Measurements from ENCODE around the gene ADAMTS14.

GRCh38 chr10:70807556-70807955 lies 135.2 kb downstream of the ADAMTS14 start:
- TF ChIP-seq CTCF (conservative IDR thresholded peaks at IDR 0.05; ENCODE audit: low read depth, low read length) (no peak), EZH2 (IDR thresholded peaks at IDR 0.05; ENCODE audit: low read length, unreplicated experiment) (no peak)

Data from PC-3 (cell line).